Uterus (tissue), 4 donors: ENCODE data around the gene ITCH. TPM values are rescaled to one million over a fixed set of nuclear protein-coding genes. Genes with fewer than 3 reads are reported as not detected.
"Not testable (repeated sequence)": the region's sequence is repeated elsewhere in the genome, so short reads cannot be mapped to it uniquely, and the experiment has no call there.

Source experiments
- DNase-seq, 2 donors: peaks; one replicate each; pipeline ENCODE4 v3.0.0-alpha.2; 2019 to 2020
- H3K27ac ChIP-seq, 2 donors: fragments of 200-600 bp; sonication (generic); 1 replicate in 1 of 2; 2 replicates in 1 of 2; pipeline ENCODE4 v1.5.1; 2016 to 2018
- H3K27me3 ChIP-seq, 2 donors: fragments of 200-600 bp; sonication (generic); one replicate each; pipeline ENCODE4 v1.5.1; 2018 to 2019; ENCODE audit warnings: control low read depth in 1 of 2
- H3K36me3 ChIP-seq, 2 donors: fragments of 200-600 bp; sonication (generic); one replicate each; pipeline ENCODE4 v1.5.1; 2019; ENCODE audit warnings: control low read depth in 1 of 2
- H3K4me1 ChIP-seq, 2 donors: fragments of 200-600 bp; sonication (generic); one replicate each; pipeline ENCODE4 v1.5.1; 2018 to 2019; ENCODE audit warnings: control low read depth in 1 of 2
- H3K4me3 ChIP-seq, 2 donors: fragments of 200-600 bp; sonication (generic); 1 replicate in 1 of 2; 2 replicates in 1 of 2; pipeline ENCODE4 v1.5.1; 2018 to 2019; ENCODE audit warnings: mild to moderate bottlenecking in 1 of 2
- H3K9me3 ChIP-seq, 2 donors: fragments of 200-600 bp; sonication (generic); one replicate each; pipeline ENCODE4 v1.5.1; 2019; ENCODE audit warnings: control low read depth in 1 of 2
- POLR2A ChIP-seq, 2 donors: fragments of 450-650 bp; IDR thresholded peaks; one replicate each; pipeline ENCODE4 v1.6.1; 2016; ENCODE audit warnings: antibody characterized with exemption in 2 of 2, mild to moderate bottlenecking in 1 of 2, moderate library complexity in 1 of 2
- intact Hi-C: fragments of 100-400 bp; cut with DNase I; formaldehyde crosslinking; loops from one replicate; pipeline ENCODE4 v1.15.1; 2023; ENCODE audit warnings: low total_unique reads
- total RNA-seq, 4 donors: library from RNA; depleted of rRNA in 3 of 4; stranded (reverse); fragments of >200 nt in 3 of 4; gene quantifications; one replicate each; pipeline versions ENCODE4 v1.1.0 to v1.2.4, GENCODE V29; 2014 to 2023
- TF ChIP-seq, protein P1 (sequence below), 4 experiments: fragments of 200-600 bp in 2 of 4; fragments of 450-650 bp in 2 of 4; sonication (generic) in 2 of 4; IDR thresholded peaks; one replicate each; pipeline ENCODE4 v1.5.1; 2016 to 2019; ENCODE audit warnings: antibody characterized with exemption in 4 of 4, mild to moderate bottlenecking in 2 of 4, moderate library complexity in 1 of 4
- donor health status: DM: yes; HTN: yes; CAD: no.

Gene ITCH
- total RNA-seq, 4 donors from 2014 or later, result 35.6 to 97.9 (median 65.4) TPM

GRCh38 chr20:34407962-34408474 is 44.9 kb downstream of the ITCH start:
- Histone ChIP-seq H3K4me1 (no peaks in the 10 kb centered on the region), H3K27ac (no peak overlapping the region), H3K4me3 (no peak overlapping the region), H3K9me3 (no peaks in the 10 kb centered on the region), H3K36me3 (no peaks in the 10 kb centered on the region), H3K27me3 (no peaks in the 10 kb centered on the region)
- TF ChIP-seq, protein P1, sequence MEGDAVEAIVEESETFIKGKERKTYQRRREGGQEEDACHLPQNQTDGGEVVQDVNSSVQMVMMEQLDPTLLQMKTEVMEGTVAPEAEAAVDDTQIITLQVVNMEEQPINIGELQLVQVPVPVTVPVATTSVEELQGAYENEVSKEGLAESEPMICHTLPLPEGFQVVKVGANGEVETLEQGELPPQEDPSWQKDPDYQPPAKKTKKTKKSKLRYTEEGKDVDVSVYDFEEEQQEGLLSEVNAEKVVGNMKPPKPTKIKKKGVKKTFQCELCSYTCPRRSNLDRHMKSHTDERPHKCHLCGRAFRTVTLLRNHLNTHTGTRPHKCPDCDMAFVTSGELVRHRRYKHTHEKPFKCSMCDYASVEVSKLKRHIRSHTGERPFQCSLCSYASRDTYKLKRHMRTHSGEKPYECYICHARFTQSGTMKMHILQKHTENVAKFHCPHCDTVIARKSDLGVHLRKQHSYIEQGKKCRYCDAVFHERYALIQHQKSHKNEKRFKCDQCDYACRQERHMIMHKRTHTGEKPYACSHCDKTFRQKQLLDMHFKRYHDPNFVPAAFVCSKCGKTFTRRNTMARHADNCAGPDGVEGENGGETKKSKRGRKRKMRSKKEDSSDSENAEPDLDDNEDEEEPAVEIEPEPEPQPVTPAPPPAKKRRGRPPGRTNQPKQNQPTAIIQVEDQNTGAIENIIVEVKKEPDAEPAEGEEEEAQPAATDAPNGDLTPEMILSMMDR (IDR thresholded peaks at IDR 0.05), result no peak
- TF ChIP-seq POLR2A (IDR thresholded peaks at IDR 0.05), result no peak
- intact Hi-C loops, result no loop called here
- DNase-seq, result no peak

GRCh38 chr20:34410336-34410735 is 47.3 kb downstream of the ITCH start:
- no peaks in the 10 kb centered on the region for H3K36me3 ChIP-seq
- H3K27ac ChIP-seq, result no peak overlapping the region
- no peak overlapping the region for H3K4me3 ChIP-seq
- no peak for DNase-seq
- no peaks in the 10 kb centered on the region for H3K9me3 ChIP-seq
- no peaks in the 10 kb centered on the region for H3K4me1 ChIP-seq
- H3K27me3 ChIP-seq, result no peaks in the 10 kb centered on the region
- intact Hi-C loops, result no loop called here
- TF ChIP-seq, protein P1 (IDR thresholded peaks at IDR 0.05), result no peak
- no peak for TF ChIP-seq POLR2A (IDR thresholded peaks at IDR 0.05)

DNA sequence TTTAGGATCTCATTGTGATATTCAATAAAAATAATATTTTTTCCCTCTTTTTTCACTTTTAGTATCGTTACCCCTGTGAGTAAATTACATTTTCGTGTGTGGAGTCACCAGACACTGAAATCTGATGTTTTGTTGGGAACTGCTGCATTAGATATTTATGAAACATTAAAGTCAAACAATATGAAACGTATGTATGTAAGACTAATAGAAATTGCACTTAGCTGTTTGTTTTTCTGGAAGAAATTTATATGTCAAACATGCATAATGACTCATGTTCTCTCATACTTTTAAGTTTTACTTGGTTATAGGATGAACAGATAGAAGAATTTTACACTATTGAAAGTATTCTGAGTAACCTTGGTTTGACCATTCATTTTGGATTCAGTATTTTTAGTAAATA is 49.4 kb downstream of the ITCH start:
- Histone ChIP-seq H3K9me3 (no peaks in the 10 kb centered on the region), H3K27me3 (no peaks in the 10 kb centered on the region), H3K4me3 (no peak overlapping the region), H3K36me3 (no peaks in the 10 kb centered on the region), H3K27ac (no peak overlapping the region), H3K4me1 (no peaks in the 10 kb centered on the region)
- TF ChIP-seq, protein P1 (IDR thresholded peaks at IDR 0.05), result no peak
- no peak for TF ChIP-seq POLR2A (IDR thresholded peaks at IDR 0.05)
- intact Hi-C loops, result no loop called here
- no peak for DNase-seq

- H3K9me3 ChIP-seq, H3K36me3 ChIP-seq, H3K4me3 ChIP-seq, H3K27me3 ChIP-seq, H3K4me1 ChIP-seq, H3K27ac ChIP-seq, intact Hi-C loops, DNase-seq: not testable (repeated sequence)
Observed at GRCh38 chr20:34414525-34414924, 51.5 kb downstream of the ITCH start.

- Histone ChIP-seq H3K4me3 (no peak overlapping the region), H3K4me1 (no peaks in the 10 kb centered on the region), H3K9me3 (no peaks in the 10 kb centered on the region), H3K27ac (no peak overlapping the region), H3K27me3 (no peaks in the 10 kb centered on the region), H3K36me3 (no peaks in the 10 kb centered on the region)
- intact Hi-C loops, result no loop called here
- TF ChIP-seq POLR2A (IDR thresholded peaks at IDR 0.05), result no peak
- TF ChIP-seq, protein P1 (IDR thresholded peaks at IDR 0.05), result no peak
- DNase-seq, result no peak
Observed at GRCh38 chr20:34415079-34415478, 52.0 kb downstream of the ITCH start.

DNA sequence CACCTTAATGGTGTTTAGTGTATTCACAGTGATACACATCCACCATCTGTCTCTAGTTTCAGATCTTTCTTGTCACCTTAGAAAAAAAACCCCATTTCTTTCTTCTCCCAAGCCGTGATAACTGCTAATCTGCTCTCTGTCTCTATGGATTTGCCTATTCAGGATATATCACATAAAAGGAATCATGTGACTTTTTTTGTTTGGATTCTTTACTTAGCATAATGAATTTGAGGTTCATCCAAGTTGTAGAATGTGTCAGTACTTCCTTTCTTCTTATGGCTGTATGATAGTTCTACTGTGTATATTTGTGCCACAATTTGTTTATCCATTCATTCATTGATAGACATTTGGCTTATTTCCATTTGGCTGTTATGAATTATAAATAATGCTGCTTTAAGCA is 57.1 kb downstream of the ITCH start:
- Histone ChIP-seq H3K36me3 (no peaks in the 10 kb centered on the region), H3K27ac (no peak overlapping the region)
- intact Hi-C loops, result no loop called here

More for the DNA sequence above, 57.1 kb downstream of the ITCH start:
- Histone ChIP-seq H3K4me1 (no peaks in the 10 kb centered on the region), H3K27me3 (no peaks in the 10 kb centered on the region), H3K9me3 (no peaks in the 10 kb centered on the region), H3K4me3 (no peak overlapping the region)
- no peak for DNase-seq
- TF ChIP-seq POLR2A (IDR thresholded peaks at IDR 0.05), result no peak
- TF ChIP-seq, protein P1 (IDR thresholded peaks at IDR 0.05), result no peak
